B cell (primary cell): ENCODE results near the gene PEX10.

ENCODE experiments used
- CTCF ChIP-seq: fragments of 200-600 bp; IDR thresholded peaks from one replicate; pipeline ENCODE4 v1.8.0; 2022; ENCODE audit warnings: antibody characterized with exemption, mild to moderate bottlenecking
- EZH2 ChIP-seq: IDR thresholded peaks from 2 replicates; pipeline ENCODE4 v1.6.1; 2012; ENCODE audit warnings: borderline replicate concordance, low read depth, mild to moderate bottlenecking, moderate library complexity, low read length; ENCODE audit not compliant: insufficient read depth, poor library complexity, severe bottlenecking

GRCh38 chr1:2426540-2426939, 14.2 kb upstream of the PEX10 start:
- TF ChIP-seq CTCF = no peak
- no peak for TF ChIP-seq EZH2
